NCI-H128 (cell line): ENCODE results near the gene EIF4E2.

Experiments used
- DNase-seq: peaks from one replicate; lab custom pipeline; 2025; ENCODE audit not compliant: unreplicated experiment; lab: John Stamatoyannopoulos, UW

EIF4E2 gene

GRCh38 chr2:232537079-232537478 lies 13.4 kb upstream of the EIF4E2 start:
- DNase-seq = no peak

DNA sequence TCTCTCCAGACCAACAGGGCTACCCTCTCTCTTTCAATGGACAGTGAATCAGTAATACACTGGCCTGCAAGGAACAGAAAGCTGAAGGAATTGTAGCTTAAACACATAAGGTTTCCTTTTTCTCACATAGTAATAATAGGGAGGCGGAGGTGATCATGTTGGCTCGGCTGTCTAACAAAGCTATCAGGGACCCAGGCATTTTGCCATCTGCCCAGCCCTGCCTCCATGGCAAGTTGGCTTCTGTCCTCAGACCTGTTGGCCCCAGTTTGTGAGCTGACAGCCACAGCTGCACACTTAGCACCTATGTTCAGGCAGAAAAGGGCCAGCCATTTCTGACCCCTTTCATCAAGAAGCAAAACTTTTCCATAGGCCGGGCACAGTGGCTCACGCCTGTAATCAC lies 13.0 kb upstream of the EIF4E2 start:
- no peak for DNase-seq

- DNase-seq = no peak
These were observed 11.8 kb upstream of the EIF4E2 start for GRCh38 chr2:232538671-232539070.

GRCh38 chr2:232539298-232540231 lies 10.9 kb upstream of the EIF4E2 start, which contains the start of gene CHRNG:
TSS of gene CHRNG (plus strand) at chr2:232539692. CDS start at chr2:232539748, 56 bp downstream.
- DNase-seq = no peak

DNA sequence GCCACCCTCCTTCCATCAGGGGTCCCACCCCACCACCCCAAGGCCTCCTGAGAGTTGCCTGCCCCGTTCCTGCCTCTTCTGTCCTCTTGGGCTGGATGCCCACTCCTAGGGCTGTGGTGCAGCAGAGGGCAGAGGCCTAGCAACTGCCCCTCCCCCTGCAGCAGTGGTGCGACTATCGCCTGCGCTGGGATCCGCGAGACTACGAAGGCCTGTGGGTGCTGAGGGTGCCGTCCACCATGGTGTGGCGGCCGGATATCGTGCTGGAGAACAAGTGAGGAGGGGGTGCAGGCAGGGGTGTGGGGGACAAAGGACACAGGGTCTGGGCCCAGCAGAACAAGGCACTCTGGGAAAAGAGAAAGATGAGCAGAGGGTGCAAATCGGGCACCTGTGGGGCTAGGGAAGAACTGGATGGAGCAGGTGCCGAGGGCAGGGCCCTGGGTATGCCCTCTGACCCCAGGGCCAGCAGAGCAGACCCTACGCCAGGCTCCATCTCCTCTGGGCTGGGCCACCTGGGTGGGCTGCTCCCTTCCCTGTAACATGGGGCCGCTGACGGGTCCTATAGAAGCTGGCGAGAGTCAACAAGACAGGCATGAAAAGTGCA lies 9.9 kb upstream of the EIF4E2 start:
- no peak for DNase-seq

DNA sequence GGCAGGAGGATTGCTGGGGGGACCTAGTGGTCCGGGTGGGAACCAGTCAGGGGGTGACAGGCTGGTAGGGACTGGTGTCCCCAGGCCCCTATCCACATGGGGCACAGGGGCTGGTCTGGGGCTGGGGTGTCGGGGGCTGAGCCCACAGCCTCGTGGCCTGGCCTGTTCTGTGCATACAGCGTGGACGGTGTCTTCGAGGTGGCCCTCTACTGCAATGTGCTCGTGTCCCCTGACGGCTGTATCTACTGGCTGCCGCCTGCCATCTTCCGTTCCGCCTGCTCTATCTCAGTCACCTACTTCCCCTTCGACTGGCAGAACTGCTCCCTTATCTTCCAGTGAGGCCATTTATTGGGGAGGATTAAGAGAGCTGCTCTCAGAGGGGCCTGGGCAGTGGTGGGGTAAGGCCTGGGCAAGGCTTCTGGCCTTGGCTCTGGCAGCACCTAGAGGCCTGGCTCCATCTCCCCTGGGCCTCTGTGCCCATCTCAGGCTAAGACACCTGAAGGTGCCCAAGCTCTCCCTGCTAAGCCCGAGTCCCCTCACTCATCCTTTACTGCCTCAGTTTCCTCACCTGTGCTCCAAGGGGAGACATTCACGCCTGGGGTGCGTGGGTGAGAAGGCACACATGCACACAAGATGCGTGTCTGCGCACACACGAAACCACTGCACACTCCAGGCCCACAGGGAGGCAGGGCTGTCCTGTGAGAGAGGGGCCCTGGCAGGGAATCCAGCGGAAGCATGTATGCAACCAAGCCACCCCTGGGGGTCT lies 9.1 kb upstream of the EIF4E2 start:
- DNase-seq = no peak

DNA sequence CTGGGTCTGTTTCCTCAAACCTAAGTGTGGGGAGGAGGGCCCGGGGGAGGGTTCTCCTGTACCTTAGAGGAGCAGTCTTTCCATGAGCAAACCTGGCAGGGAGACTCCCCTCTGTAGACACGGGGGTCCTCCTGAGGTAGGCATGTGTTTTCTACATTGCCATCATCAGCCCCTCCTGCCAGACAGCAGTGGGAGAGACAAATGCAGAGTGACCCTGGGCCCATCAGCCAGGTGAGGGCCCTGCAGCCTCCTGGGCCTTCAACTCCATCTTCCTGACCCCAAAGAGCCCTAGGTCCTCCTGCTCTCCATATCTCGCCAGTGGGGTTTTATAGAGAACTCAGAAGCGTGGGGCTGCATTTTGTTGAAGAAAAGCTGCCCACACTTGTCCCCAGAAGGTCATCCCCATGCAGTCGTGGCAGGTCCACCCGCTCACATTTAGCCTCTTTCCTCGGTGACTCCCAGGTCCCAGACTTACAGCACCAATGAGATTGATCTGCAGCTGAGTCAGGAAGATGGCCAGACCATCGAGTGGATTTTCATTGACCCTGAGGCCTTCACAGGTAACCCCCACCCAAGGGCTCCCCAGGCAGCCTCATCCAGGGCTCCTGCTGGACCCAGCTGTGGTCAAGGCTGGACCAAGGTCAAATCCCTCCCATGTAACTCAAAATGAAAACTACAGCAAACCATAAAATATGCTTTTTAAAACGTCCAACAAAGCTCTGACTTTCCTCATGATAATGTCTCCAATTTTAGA lies 8.4 kb upstream of the EIF4E2 start:
- no peak for DNase-seq

- DNase-seq = no peak
These were observed 7.6 kb upstream of the EIF4E2 start for GRCh38 chr2:232542715-232543467.

DNA sequence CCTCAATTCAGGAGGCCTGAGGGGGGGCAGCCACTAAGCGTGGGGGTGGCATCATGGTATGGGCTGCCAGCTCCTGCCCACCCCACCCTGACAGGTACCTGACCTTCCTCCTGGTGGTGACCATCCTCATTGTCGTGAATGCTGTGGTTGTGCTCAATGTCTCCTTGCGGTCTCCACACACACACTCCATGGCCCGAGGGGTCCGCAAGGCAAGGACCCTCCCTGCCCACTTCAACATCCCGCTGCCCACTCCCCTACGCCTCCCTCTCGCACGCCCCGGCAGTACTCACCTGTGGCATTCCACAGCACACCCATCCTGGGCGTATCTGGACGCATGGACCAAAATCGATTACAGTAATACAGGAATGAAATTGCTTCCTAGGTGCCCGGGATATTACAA lies 7.0 kb upstream of the EIF4E2 start:
- DNase-seq = no peak

DNA sequence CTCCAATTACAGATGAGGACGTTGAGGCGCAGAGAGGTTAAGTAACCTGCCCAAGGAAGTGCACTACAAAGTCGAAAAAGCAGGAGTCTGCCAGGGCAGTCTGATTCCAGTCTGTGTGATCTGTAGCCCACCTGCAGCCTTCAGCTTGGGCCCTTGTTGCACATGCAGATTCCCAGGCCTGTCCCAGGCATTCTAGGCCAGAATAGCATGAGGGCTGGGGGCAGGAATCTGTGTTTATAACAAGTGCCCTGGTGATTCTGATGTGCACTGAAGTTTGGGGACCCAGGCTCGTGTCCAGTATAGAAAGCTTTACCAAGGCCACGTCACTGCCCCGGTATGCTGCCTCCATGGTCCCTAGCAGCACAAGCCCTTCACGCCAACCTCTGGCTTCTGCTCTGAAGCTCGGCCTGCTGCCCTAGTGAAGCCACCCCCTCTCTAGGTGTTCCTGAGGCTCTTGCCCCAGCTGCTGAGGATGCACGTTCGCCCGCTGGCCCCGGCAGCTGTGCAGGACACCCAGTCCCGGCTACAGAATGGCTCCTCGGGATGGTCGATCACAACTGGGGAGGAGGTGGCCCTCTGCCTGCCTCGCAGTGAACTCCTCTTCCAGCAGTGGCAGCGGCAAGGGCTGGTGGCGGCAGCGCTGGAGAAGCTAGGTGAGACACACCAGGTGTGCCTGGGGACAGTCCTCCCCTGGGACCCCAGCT lies 6.4 kb upstream of the EIF4E2 start:
- DNase-seq = no peak

DNA sequence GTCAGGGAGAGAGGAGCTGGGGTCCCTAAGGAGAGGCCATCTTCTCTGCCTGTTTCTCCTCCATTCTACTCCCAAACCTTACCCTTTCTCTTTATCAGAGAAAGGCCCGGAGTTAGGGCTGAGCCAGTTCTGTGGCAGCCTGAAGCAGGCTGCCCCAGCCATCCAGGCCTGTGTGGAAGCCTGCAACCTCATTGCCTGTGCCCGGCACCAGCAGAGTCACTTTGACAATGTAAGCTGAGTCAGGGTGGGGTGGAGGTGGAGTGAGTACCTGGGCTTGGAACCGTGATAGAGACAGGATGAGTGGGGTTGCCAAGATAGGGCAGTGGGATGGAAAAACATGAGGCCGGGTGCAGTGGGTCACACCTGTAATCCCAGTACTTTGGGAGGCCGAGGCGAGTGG lies 5.8 kb upstream of the EIF4E2 start:
- DNase-seq = no peak

- no peak for DNase-seq
These were observed 4.7 kb upstream of the EIF4E2 start for GRCh38 chr2:232545511-232546375.

- DNase-seq = no peak
These were observed 2.5 kb upstream of the EIF4E2 start for GRCh38 chr2:232547991-232548390.

- no peak for DNase-seq
These were observed 685 bp upstream of the EIF4E2 start for GRCh38 chr2:232549655-232550353.

- DNase-seq = no peak
These were observed 755 bp downstream of the EIF4E2 start for GRCh38 chr2:232551250-232551638.

DNA sequence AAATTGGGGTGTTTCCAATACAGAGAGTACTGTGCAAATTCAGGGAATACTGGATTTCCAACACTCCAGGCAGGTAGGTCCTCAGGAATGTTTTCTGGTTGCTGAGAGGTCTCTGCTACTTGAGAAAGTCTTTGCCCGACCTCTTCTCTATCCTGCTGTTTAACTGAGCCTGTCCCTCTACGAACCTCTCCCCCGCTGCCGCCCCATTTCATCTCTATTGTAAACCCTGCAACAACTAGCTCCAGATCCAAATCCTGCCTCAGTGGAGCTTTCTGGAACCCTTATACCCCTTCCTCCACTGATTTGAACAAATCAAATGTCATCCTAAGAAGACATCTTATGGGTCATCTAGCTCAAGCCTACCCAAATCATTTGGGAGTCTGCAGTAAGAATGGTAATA lies 1.3 kb downstream of the EIF4E2 start:
- DNase-seq = no peak

- DNase-seq = no peak
These were observed 5.9 kb downstream of the EIF4E2 start for GRCh38 chr2:232556426-232556825.

GRCh38 chr2:232562515-232563151 lies 12.1 kb downstream of the EIF4E2 start:
- DNase-seq = no peak
